HEK293T (cell line): ENCODE data around the gene TMC3.

Source experiments
- ARNT ChIP-seq: fragments of 450-650 bp; IDR thresholded peaks from 2 replicates; pipeline ENCODE4 v1.6.1; 2017; ENCODE audit warnings: mild to moderate bottlenecking
- BHLHE40 ChIP-seq: fragments of 450-650 bp; IDR thresholded peaks from 2 replicates; pipeline ENCODE4 v1.6.1; 2016; ENCODE audit warnings: mild to moderate bottlenecking, moderate library complexity, borderline replicate concordance
- CTBP1 ChIP-seq: fragments of 450-650 bp; IDR thresholded peaks from 2 replicates; pipeline ENCODE4 v1.6.1; 2016; ENCODE audit warnings: borderline replicate concordance
- FOXA1 ChIP-seq: fragments of 450-650 bp; IDR thresholded peaks from 2 replicates; pipeline ENCODE4 v1.6.1; 2016; ENCODE audit warnings: mild to moderate bottlenecking
- FOXK2 ChIP-seq: fragments of 450-650 bp; IDR thresholded peaks from 2 replicates; pipeline ENCODE4 v1.6.1; 2016; ENCODE audit warnings: mild to moderate bottlenecking
- FOXM1 ChIP-seq: fragments of 450-650 bp; IDR thresholded peaks from 2 replicates; pipeline ENCODE4 v1.6.1; 2017; ENCODE audit warnings: mild to moderate bottlenecking, borderline replicate concordance
- HDGF ChIP-seq: fragments of 450-650 bp; IDR thresholded peaks from 2 replicates; pipeline ENCODE4 v1.6.1; 2017; ENCODE audit warnings: antibody characterized with exemption, borderline replicate concordance
- LEF1 ChIP-seq: fragments of 450-650 bp; IDR thresholded peaks from 2 replicates; pipeline ENCODE4 v1.6.1; 2017; ENCODE audit warnings: mild to moderate bottlenecking, borderline replicate concordance
- NFRKB ChIP-seq: fragments of 450-650 bp; IDR thresholded peaks from 2 replicates; pipeline ENCODE4 v1.6.1; 2016; ENCODE audit warnings: mild to moderate bottlenecking, moderate library complexity
- PKNOX1 ChIP-seq: fragments of 450-650 bp; IDR thresholded peaks from 2 replicates; pipeline ENCODE4 v1.6.1; 2016
- SP1 ChIP-seq: fragments of 450-650 bp; IDR thresholded peaks from 2 replicates; pipeline ENCODE4 v1.6.1; 2017
- SUZ12 ChIP-seq: fragments of 450-650 bp; IDR thresholded peaks from 2 replicates; pipeline ENCODE4 v1.6.1; 2016; ENCODE audit warnings: mild to moderate bottlenecking
- TARDBP ChIP-seq: fragments of 450-650 bp; IDR thresholded peaks from 2 replicates; pipeline ENCODE4 v1.6.1; 2016

GRCh38 chr15:81321667-81322066, 52.3 kb downstream of the TMC3 start:
- TF ChIP-seq FOXK2 (no peak), TARDBP (no peak), NFRKB (no peak), FOXA1 (no peak), FOXM1 (no peak), BHLHE40 (no peak), SP1 (no peak), ARNT (no peak), HDGF (no peak), CTBP1 (no peak), SUZ12 (no peak), LEF1 (no peak), PKNOX1 (no peak)
